HG02623 (cell line): ENCODE data around the gene SLC39A10.
"Not testable (repeated sequence)": the region's sequence is repeated elsewhere in the genome, so short reads cannot be mapped to it uniquely, and the experiment has no call there.

Source experiments
- ATAC-seq: cut with Tn5 transposase; IDR thresholded peaks from one replicate; pipeline ENCODE4 v1.9.1; 2021; ENCODE audit warnings: moderate library complexity; ENCODE audit not compliant: unreplicated experiment

The SLC39A10 gene

GRCh38 chr2:195670191-195670590 is 13.2 kb downstream of the SLC39A10 start:
- ATAC-seq = no peak

- ATAC-seq = no peak
These were observed 14.5 kb downstream of the SLC39A10 start for GRCh38 chr2:195671563-195671962.

GRCh38 chr2:195672674-195673073 is 15.6 kb downstream of the SLC39A10 start:
- ATAC-seq = no peak

- no peak for ATAC-seq
These were observed 17.6 kb downstream of the SLC39A10 start for GRCh38 chr2:195674491-195675221.

- no peak for ATAC-seq
These were observed 18.9 kb downstream of the SLC39A10 start for GRCh38 chr2:195675783-195676427.

- no peak for ATAC-seq
These were observed 20.3 kb downstream of the SLC39A10 start for GRCh38 chr2:195677290-195677689.

- ATAC-seq = no peak
These were observed 20.9 kb downstream of the SLC39A10 start for GRCh38 chr2:195677884-195678283.

- ATAC-seq = no peak
These were observed 25.1 kb downstream of the SLC39A10 start for GRCh38 chr2:195682077-195682476.

GRCh38 chr2:195683174-195683573 is 26.1 kb downstream of the SLC39A10 start:
- no peak for ATAC-seq

- no peak for ATAC-seq
These were observed 29.5 kb downstream of the SLC39A10 start for GRCh38 chr2:195686564-195686963.

- ATAC-seq = no peak
These were observed 30.5 kb downstream of the SLC39A10 start for GRCh38 chr2:195687320-195688086.

GRCh38 chr2:195692531-195692930 is 35.5 kb downstream of the SLC39A10 start:
- not testable (repeated sequence) for ATAC-seq

- ATAC-seq = no peak
These were observed 37.5 kb downstream of the SLC39A10 start for GRCh38 chr2:195694553-195694952.

- ATAC-seq = no peak
These were observed 38.1 kb downstream of the SLC39A10 start for GRCh38 chr2:195695002-195695631.

- ATAC-seq = no peak
These were observed 39.0 kb downstream of the SLC39A10 start for GRCh38 chr2:195696012-195696411.

- ATAC-seq = no peak
These were observed 40.7 kb downstream of the SLC39A10 start for GRCh38 chr2:195697681-195698220.

- ATAC-seq = no peak
These were observed 43.5 kb downstream of the SLC39A10 start for GRCh38 chr2:195700480-195700879.

GRCh38 chr2:195706161-195706900 is 49.3 kb downstream of the SLC39A10 start:
- no peak for ATAC-seq

- ATAC-seq = no peak
These were observed 53.1 kb downstream of the SLC39A10 start for GRCh38 chr2:195709901-195710806.
